Activated naive CD8-positive, alpha-beta T cell (primary cell): ENCODE results near the gene BICDL2.

ENCODE experiments used
- H3K27ac Mint-ChIP-seq: one replicate; pipeline ENCODE4 v1.8.0; 2021; ENCODE audit warnings: mixed read lengths
- H3K27me3 Mint-ChIP-seq: one replicate; pipeline ENCODE4 v1.8.0; 2021; ENCODE audit warnings: mixed read lengths
- H3K36me3 Mint-ChIP-seq: one replicate; pipeline ENCODE4 v1.8.0; 2021; ENCODE audit warnings: mixed read lengths
- H3K4me1 Mint-ChIP-seq: one replicate; pipeline ENCODE4 v1.8.0; 2021; ENCODE audit warnings: low read depth, mixed read lengths
- H3K4me3 Mint-ChIP-seq: one replicate; pipeline ENCODE4 v1.8.0; 2021; ENCODE audit warnings: mild to moderate bottlenecking, mixed read lengths
- H3K9me3 Mint-ChIP-seq: one replicate; pipeline ENCODE4 v1.8.0; 2021; ENCODE audit warnings: low read depth, mixed read lengths

Gene BICDL2

GRCh38 chr16:3003582-3004270 lies 33.0 kb downstream of the BICDL2 start:
- H3K36me3 Mint-ChIP-seq = no peaks in the 10 kb centered on the region

GRCh38 chr16:3001316-3001715 lies 35.4 kb downstream of the BICDL2 start:
- no peaks in the 10 kb centered on the region for H3K27me3 Mint-ChIP-seq
- no peak overlapping the region for H3K4me3 Mint-ChIP-seq

More at GRCh38 chr16:3003582-3004270, 33.0 kb downstream of the BICDL2 start:
- Mint-ChIP-seq H3K4me1 (peaks cover 26% of the 10 kb centered on the region), H3K4me3 (peak overlapping the region; percentile 78), H3K9me3 (no peaks in the 10 kb centered on the region), H3K27ac (no peak overlapping the region), H3K27me3 (no peaks in the 10 kb centered on the region)

GRCh38 chr16:3000540-3000939 lies 36.2 kb downstream of the BICDL2 start:
- Mint-ChIP-seq H3K4me3 (no peak overlapping the region), H3K27ac (no peak overlapping the region), H3K9me3 (no peaks in the 10 kb centered on the region), H3K4me1 (peaks cover 4% of the 10 kb centered on the region), H3K27me3 (no peaks in the 10 kb centered on the region), H3K36me3 (no peaks in the 10 kb centered on the region)

More at GRCh38 chr16:3001316-3001715, 35.4 kb downstream of the BICDL2 start:
- no peaks in the 10 kb centered on the region for H3K36me3 Mint-ChIP-seq
- H3K9me3 Mint-ChIP-seq = no peaks in the 10 kb centered on the region
- peaks cover 4% of the 10 kb centered on the region for H3K4me1 Mint-ChIP-seq
- no peak overlapping the region for H3K27ac Mint-ChIP-seq

GRCh38 chr16:2999929-3000328 lies 36.8 kb downstream of the BICDL2 start:
- Mint-ChIP-seq H3K9me3 (no peaks in the 10 kb centered on the region), H3K36me3 (no peaks in the 10 kb centered on the region), H3K27me3 (no peaks in the 10 kb centered on the region), H3K4me1 (peaks cover 3% of the 10 kb centered on the region), H3K4me3 (no peak overlapping the region), H3K27ac (no peak overlapping the region)

- Mint-ChIP-seq H3K36me3 (no peaks in the 10 kb centered on the region), H3K4me1 (no peaks in the 10 kb centered on the region), H3K4me3 (no peak overlapping the region), H3K27me3 (no peaks in the 10 kb centered on the region), H3K9me3 (no peaks in the 10 kb centered on the region), H3K27ac (no peak overlapping the region)
Measured at GRCh38 chr16:2996298-2996697, 40.4 kb downstream of the BICDL2 start.

- no peak overlapping the region for H3K4me3 Mint-ChIP-seq
- H3K4me1 Mint-ChIP-seq = no peaks in the 10 kb centered on the region
- no peak overlapping the region for H3K27ac Mint-ChIP-seq
- no peaks in the 10 kb centered on the region for H3K9me3 Mint-ChIP-seq
- H3K36me3 Mint-ChIP-seq = no peaks in the 10 kb centered on the region
- H3K27me3 Mint-ChIP-seq = no peaks in the 10 kb centered on the region
Measured at GRCh38 chr16:2992383-2993081, 44.2 kb downstream of the BICDL2 start.

- Mint-ChIP-seq H3K36me3 (no peaks in the 10 kb centered on the region), H3K4me1 (no peaks in the 10 kb centered on the region), H3K4me3 (no peak overlapping the region), H3K27ac (no peak overlapping the region), H3K27me3 (no peaks in the 10 kb centered on the region), H3K9me3 (no peaks in the 10 kb centered on the region)
Measured at GRCh38 chr16:2991566-2992261, 45.0 kb downstream of the BICDL2 start.

GRCh38 chr16:2990891-2991290 lies 45.9 kb downstream of the BICDL2 start:
- H3K4me3 Mint-ChIP-seq = no peak overlapping the region
- H3K9me3 Mint-ChIP-seq = no peaks in the 10 kb centered on the region
- H3K4me1 Mint-ChIP-seq = no peaks in the 10 kb centered on the region
- no peaks in the 10 kb centered on the region for H3K27me3 Mint-ChIP-seq
- H3K27ac Mint-ChIP-seq = no peak overlapping the region
- no peaks in the 10 kb centered on the region for H3K36me3 Mint-ChIP-seq

GRCh38 chr16:2988590-2989099 lies 48.1 kb downstream of the BICDL2 start:
- Mint-ChIP-seq H3K27ac (no peak overlapping the region), H3K9me3 (no peaks in the 10 kb centered on the region), H3K4me3 (no peak overlapping the region), H3K36me3 (no peaks in the 10 kb centered on the region), H3K4me1 (no peaks in the 10 kb centered on the region), H3K27me3 (no peaks in the 10 kb centered on the region)

- no peaks in the 10 kb centered on the region for H3K36me3 Mint-ChIP-seq
- no peak overlapping the region for H3K4me3 Mint-ChIP-seq
- H3K27ac Mint-ChIP-seq = no peak overlapping the region
- no peaks in the 10 kb centered on the region for H3K27me3 Mint-ChIP-seq
- H3K9me3 Mint-ChIP-seq = no peaks in the 10 kb centered on the region
- peaks cover 1% of the 10 kb centered on the region for H3K4me1 Mint-ChIP-seq
Measured at GRCh38 chr16:2987833-2988232, 48.9 kb downstream of the BICDL2 start.

- H3K27me3 Mint-ChIP-seq = no peaks in the 10 kb centered on the region
- peaks cover 1% of the 10 kb centered on the region for H3K4me1 Mint-ChIP-seq
- no peak overlapping the region for H3K27ac Mint-ChIP-seq
- H3K36me3 Mint-ChIP-seq = no peaks in the 10 kb centered on the region
- no peaks in the 10 kb centered on the region for H3K9me3 Mint-ChIP-seq
- H3K4me3 Mint-ChIP-seq = no peak overlapping the region
Measured at GRCh38 chr16:2987286-2987685, 49.5 kb downstream of the BICDL2 start.

GRCh38 chr16:2986623-2987188 lies 50.0 kb downstream of the BICDL2 start:
- Mint-ChIP-seq H3K27me3 (no peaks in the 10 kb centered on the region), H3K9me3 (no peaks in the 10 kb centered on the region), H3K4me1 (peaks cover 2% of the 10 kb centered on the region), H3K4me3 (no peak overlapping the region), H3K36me3 (no peaks in the 10 kb centered on the region), H3K27ac (no peak overlapping the region)

- Mint-ChIP-seq H3K36me3 (no peaks in the 10 kb centered on the region), H3K27me3 (no peaks in the 10 kb centered on the region), H3K4me1 (peaks cover 5% of the 10 kb centered on the region), H3K9me3 (no peaks in the 10 kb centered on the region), H3K4me3 (no peak overlapping the region), H3K27ac (no peak overlapping the region)
Measured at GRCh38 chr16:2985893-2986355, 50.8 kb downstream of the BICDL2 start.

- no peaks in the 10 kb centered on the region for H3K9me3 Mint-ChIP-seq
- no peaks in the 10 kb centered on the region for H3K27me3 Mint-ChIP-seq
- no peaks in the 10 kb centered on the region for H3K36me3 Mint-ChIP-seq
- H3K4me1 Mint-ChIP-seq = peaks cover 5% of the 10 kb centered on the region
- H3K27ac Mint-ChIP-seq = no peak overlapping the region
- H3K4me3 Mint-ChIP-seq = no peak overlapping the region
Measured at GRCh38 chr16:2985462-2985861, 51.3 kb downstream of the BICDL2 start.

GRCh38 chr16:2983706-2984136 lies 53.0 kb downstream of the BICDL2 start:
- H3K9me3 Mint-ChIP-seq = no peaks in the 10 kb centered on the region
- no peaks in the 10 kb centered on the region for H3K36me3 Mint-ChIP-seq
- H3K27ac Mint-ChIP-seq = no peak overlapping the region
- H3K4me1 Mint-ChIP-seq = peaks cover 5% of the 10 kb centered on the region
- H3K4me3 Mint-ChIP-seq = peak overlapping the region; percentile 38
- H3K27me3 Mint-ChIP-seq = no peaks in the 10 kb centered on the region
